Endothelial cell of umbilical vein (primary cell): Measurements from ENCODE around the gene SMAD6.

Source experiments
- EZH2 ChIP-seq: IDR thresholded peaks from 2 replicates; pipeline ENCODE4 v1.6.1; 2012; ENCODE audit warnings: borderline replicate concordance, low read depth, mild to moderate bottlenecking, moderate library complexity, low read length, inconsistent platforms; ENCODE audit not compliant: severe bottlenecking
- JUN ChIP-seq: IDR thresholded peaks from 2 replicates; pipeline ENCODE4 v1.6.1; 2011; ENCODE audit warnings: borderline replicate concordance, low read depth; ENCODE audit not compliant: insufficient read length, insufficient read depth
- POLR2A ChIP-seq: IDR thresholded peaks from 2 replicates; pipeline ENCODE4 v1.6.1; 2012; ENCODE audit warnings: low read depth, mild to moderate bottlenecking, control low read depth, low read length
- POLR2AphosphoS5 ChIP-seq: IDR thresholded peaks from 2 replicates; pipeline ENCODE4 v1.6.1; 2012; ENCODE audit warnings: low read depth, mild to moderate bottlenecking, control low read depth, low read length, moderate library complexity; ENCODE audit not compliant: insufficient read depth
- TF ChIP-seq, protein P1 (sequence below): IDR thresholded peaks from 2 replicates; pipeline ENCODE4 v1.6.1; 2011; ENCODE audit not compliant: insufficient read depth, insufficient read length
- TF ChIP-seq, protein P2 (sequence below), 2 donors: IDR thresholded peaks; 1 replicate in 1 of 2; 2 replicates in 1 of 2; pipeline ENCODE4 v1.5.1; 2011; ENCODE audit warnings: low read length in 2 of 2, mild to moderate bottlenecking in 2 of 2, moderate library complexity in 2 of 2, control low read depth in 1 of 2, inconsistent platforms in 1 of 2, low read depth in 1 of 2; ENCODE audit not compliant: insufficient read depth in 1 of 2; ENCODE audit errors: extremely low read depth in 1 of 2

DNA sequence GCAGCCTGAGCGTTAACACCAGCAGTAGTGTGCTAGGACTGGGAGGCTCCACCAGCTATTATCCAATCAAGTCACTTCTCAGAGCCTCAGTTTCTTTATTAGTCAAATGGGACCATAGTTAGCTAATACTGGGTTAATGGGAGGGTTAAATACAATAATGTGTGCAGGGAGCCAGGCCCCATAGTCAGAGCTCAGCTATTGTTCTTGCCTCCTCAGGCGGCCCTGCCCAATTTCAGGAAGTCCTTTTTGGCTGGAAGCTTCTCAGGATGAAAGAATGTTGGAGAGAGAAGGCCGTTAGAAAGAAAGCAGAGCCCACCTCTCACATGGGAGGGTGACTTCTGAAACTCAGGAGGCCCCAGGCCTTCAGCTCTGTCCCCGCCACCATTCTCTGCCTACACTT, 39.5 kb upstream of the SMAD6 start:
- TF ChIP-seq POLR2A (no peak), EZH2 (no peak), POLR2AphosphoS5 (no peak), JUN (no peak)
- TF ChIP-seq, protein P1, sequence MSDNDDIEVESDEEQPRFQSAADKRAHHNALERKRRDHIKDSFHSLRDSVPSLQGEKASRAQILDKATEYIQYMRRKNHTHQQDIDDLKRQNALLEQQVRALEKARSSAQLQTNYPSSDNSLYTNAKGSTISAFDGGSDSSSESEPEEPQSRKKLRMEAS = no peak
- TF ChIP-seq, protein P2, sequence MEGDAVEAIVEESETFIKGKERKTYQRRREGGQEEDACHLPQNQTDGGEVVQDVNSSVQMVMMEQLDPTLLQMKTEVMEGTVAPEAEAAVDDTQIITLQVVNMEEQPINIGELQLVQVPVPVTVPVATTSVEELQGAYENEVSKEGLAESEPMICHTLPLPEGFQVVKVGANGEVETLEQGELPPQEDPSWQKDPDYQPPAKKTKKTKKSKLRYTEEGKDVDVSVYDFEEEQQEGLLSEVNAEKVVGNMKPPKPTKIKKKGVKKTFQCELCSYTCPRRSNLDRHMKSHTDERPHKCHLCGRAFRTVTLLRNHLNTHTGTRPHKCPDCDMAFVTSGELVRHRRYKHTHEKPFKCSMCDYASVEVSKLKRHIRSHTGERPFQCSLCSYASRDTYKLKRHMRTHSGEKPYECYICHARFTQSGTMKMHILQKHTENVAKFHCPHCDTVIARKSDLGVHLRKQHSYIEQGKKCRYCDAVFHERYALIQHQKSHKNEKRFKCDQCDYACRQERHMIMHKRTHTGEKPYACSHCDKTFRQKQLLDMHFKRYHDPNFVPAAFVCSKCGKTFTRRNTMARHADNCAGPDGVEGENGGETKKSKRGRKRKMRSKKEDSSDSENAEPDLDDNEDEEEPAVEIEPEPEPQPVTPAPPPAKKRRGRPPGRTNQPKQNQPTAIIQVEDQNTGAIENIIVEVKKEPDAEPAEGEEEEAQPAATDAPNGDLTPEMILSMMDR (IDR thresholded peaks at IDR 0.05; ENCODE audit: extremely low read depth in 1 of 2, insufficient read depth in 1 of 2, low read depth in 1 of 2, low read length in 2 of 2) = no peak
